HG03060 (cell line): ENCODE measurements around the gene GLIS1.

Experiments used
- ATAC-seq: cut with Tn5 transposase; IDR thresholded peaks from one replicate; pipeline ENCODE4 v1.9.1; 2021; ENCODE audit warnings: low read depth, moderate number of reproducible peaks; ENCODE audit not compliant: unreplicated experiment

Gene GLIS1

GRCh38 chr1:53553734-53554509 lies 185.0 kb downstream of the GLIS1 start:
- ATAC-seq = no peak

- ATAC-seq = no peak
Measured at GRCh38 chr1:53552981-53553733, 185.8 kb downstream of the GLIS1 start.

- ATAC-seq = no peak
Measured at GRCh38 chr1:53552146-53552861, 186.7 kb downstream of the GLIS1 start.

- no peak for ATAC-seq
Measured at GRCh38 chr1:53551428-53551995, 187.5 kb downstream of the GLIS1 start.

GRCh38 chr1:53550201-53550741 lies 188.7 kb downstream of the GLIS1 start:
- ATAC-seq = no peak

GRCh38 chr1:53549781-53550180 lies 189.2 kb downstream of the GLIS1 start:
- no peak for ATAC-seq

- ATAC-seq = no peak
Measured at GRCh38 chr1:53549287-53549686, 189.7 kb downstream of the GLIS1 start.

GRCh38 chr1:53548031-53548491 lies 190.9 kb downstream of the GLIS1 start:
- no peak for ATAC-seq

GRCh38 chr1:53547231-53547790 lies 191.7 kb downstream of the GLIS1 start:
- no peak for ATAC-seq

GRCh38 chr1:53546409-53547155 lies 192.4 kb downstream of the GLIS1 start:
- no peak for ATAC-seq

- ATAC-seq = no peak
Measured at GRCh38 chr1:53545663-53546408, 193.1 kb downstream of the GLIS1 start.

GRCh38 chr1:53544728-53545515 lies 194.0 kb downstream of the GLIS1 start:
- ATAC-seq = no peak

- no peak for ATAC-seq
Measured at GRCh38 chr1:53543778-53544695, 194.9 kb downstream of the GLIS1 start.

- ATAC-seq = no peak
Measured at GRCh38 chr1:53543130-53543777, 195.7 kb downstream of the GLIS1 start.

GRCh38 chr1:53542551-53542950 lies 196.4 kb downstream of the GLIS1 start:
- ATAC-seq = no peak

GRCh38 chr1:53541761-53542550 lies 197.0 kb downstream of the GLIS1 start:
- ATAC-seq = no peak
